ENCODE results near the gene SLC22A14. TPM values are rescaled to one million over a fixed set of nuclear protein-coding genes. Genes with fewer than 3 reads are reported as not detected.

Gene SLC22A14
- total RNA-seq, 1 experiment from 2014 or later = not detected

DNA sequence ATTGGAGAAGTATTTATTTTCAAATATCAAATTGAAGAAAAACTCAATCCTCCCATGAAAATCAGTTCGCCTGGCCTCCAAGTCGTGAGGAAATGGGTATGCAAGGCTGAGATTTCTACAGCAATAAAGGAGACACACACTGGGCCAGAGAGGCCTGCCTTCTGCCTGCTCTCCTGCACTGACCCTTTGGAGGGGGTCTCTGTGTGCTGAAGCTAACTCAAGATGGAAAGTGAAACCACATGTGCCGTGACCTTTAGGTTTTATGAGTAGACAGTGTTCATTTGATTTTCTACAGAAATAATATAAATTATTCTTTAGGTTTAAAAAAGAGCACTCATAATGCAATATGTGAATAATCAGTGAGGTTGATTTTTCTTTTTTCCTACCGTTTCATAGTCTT, 28.4 kb upstream of the SLC22A14 start:
- no peak overlapping the region for H3K4me3 Mint-ChIP-seq
- no peak overlapping the region for H2BK12ac ChIP-seq (ENCODE audit: insufficient read length, low read depth, low read length)
- H3K79me1 ChIP-seq (ENCODE audit: insufficient read depth, low read depth, low read length, poor library complexity, severe bottlenecking) = no peaks in the 10 kb centered on the region
- no peak overlapping the region for H2AFZ ChIP-seq (ENCODE audit: low read length)
- no peaks in the 10 kb centered on the region for H3K79me2 ChIP-seq (ENCODE audit: insufficient read depth, low read length)
- no peaks in the 10 kb centered on the region for H3K9me3 ChIP-seq (ENCODE audit: control insufficient read depth, low read depth, low read length)
- H3K27ac ChIP-seq (ENCODE audit: insufficient read length, low read depth, low read length) = no peak overlapping the region
- no peak overlapping the region for H2BK15ac ChIP-seq (ENCODE audit: low read depth, low read length)
- no peak overlapping the region for H3K14ac ChIP-seq (ENCODE audit: insufficient read depth, low read length)
- no peak overlapping the region for H3T11ph ChIP-seq (ENCODE audit: low read length)
- H3K4me2 ChIP-seq (ENCODE audit: insufficient read depth, insufficient read length, low read length) = no peak overlapping the region
- no peak overlapping the region for H3K4ac ChIP-seq (ENCODE audit: low read depth, low read length)
- H3K23ac ChIP-seq (ENCODE audit: insufficient read length, low read depth, low read length) = no peak overlapping the region
- H3K56ac ChIP-seq (ENCODE audit: insufficient read length, low read depth, low read length) = no peak overlapping the region
- H3K9me3 Mint-ChIP-seq = no peaks in the 10 kb centered on the region
- H3K4me1 ChIP-seq (ENCODE audit: insufficient read depth, low read length) = no peaks in the 10 kb centered on the region
- H4K5ac ChIP-seq (ENCODE audit: insufficient read length, low read depth, low read length) = no peak overlapping the region
- no peak overlapping the region for H4K91ac ChIP-seq (ENCODE audit: insufficient read length, low read depth, low read length)
- TF ChIP-seq, protein P1, sequence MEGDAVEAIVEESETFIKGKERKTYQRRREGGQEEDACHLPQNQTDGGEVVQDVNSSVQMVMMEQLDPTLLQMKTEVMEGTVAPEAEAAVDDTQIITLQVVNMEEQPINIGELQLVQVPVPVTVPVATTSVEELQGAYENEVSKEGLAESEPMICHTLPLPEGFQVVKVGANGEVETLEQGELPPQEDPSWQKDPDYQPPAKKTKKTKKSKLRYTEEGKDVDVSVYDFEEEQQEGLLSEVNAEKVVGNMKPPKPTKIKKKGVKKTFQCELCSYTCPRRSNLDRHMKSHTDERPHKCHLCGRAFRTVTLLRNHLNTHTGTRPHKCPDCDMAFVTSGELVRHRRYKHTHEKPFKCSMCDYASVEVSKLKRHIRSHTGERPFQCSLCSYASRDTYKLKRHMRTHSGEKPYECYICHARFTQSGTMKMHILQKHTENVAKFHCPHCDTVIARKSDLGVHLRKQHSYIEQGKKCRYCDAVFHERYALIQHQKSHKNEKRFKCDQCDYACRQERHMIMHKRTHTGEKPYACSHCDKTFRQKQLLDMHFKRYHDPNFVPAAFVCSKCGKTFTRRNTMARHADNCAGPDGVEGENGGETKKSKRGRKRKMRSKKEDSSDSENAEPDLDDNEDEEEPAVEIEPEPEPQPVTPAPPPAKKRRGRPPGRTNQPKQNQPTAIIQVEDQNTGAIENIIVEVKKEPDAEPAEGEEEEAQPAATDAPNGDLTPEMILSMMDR (conservative IDR thresholded peaks at IDR 0.05) = no peak
- H2BK5ac ChIP-seq (ENCODE audit: insufficient read length, low read length) = no peak overlapping the region
- H4K8ac ChIP-seq (replicated peaks; ENCODE audit: insufficient read length, low read depth, low read length) = no peak overlapping the region
- H3K23me2 ChIP-seq (ENCODE audit: insufficient read length, low read depth, low read length, poor library complexity, severe bottlenecking) = no peaks in the 10 kb centered on the region
- H2BK120ac ChIP-seq (ENCODE audit: low read depth, low read length, poor library complexity, severe bottlenecking) = no peak overlapping the region
- H4K20me1 ChIP-seq (ENCODE audit: control insufficient read depth, insufficient read depth, insufficient read length) = no peaks in the 10 kb centered on the region
- no peak for DNase-seq
- no peak overlapping the region for H3K9ac ChIP-seq (ENCODE audit: extremely low read depth, insufficient read length, low read length)
- H3K27ac Mint-ChIP-seq = no peak overlapping the region
- no peaks in the 10 kb centered on the region for H3K27me3 ChIP-seq (ENCODE audit: insufficient read depth, low read length)
- no CpG with 5 or more reads among the region's 4 CpGs for WGBS (ENCODE audit: extremely low coverage, insufficient read length, low lambda C conversion rate)
- no peak overlapping the region for H2BK20ac ChIP-seq (ENCODE audit: low read depth, low read length, poor library complexity, severe bottlenecking)
- H3K27me3 Mint-ChIP-seq (ENCODE audit: low read depth) = no peaks in the 10 kb centered on the region
- H3K18ac ChIP-seq (ENCODE audit: insufficient read length, low read depth, low read length) = no peak overlapping the region
- no peaks in the 10 kb centered on the region for H3K4me1 Mint-ChIP-seq
- no peak overlapping the region for H2AK5ac ChIP-seq (ENCODE audit: insufficient read length, low read length)
- H3K36me3 Mint-ChIP-seq (ENCODE audit: insufficient read depth in 1 of 3, low read depth in 3 of 3) = peaks cover 15 to 51% (median 40%) of the 10 kb centered on the region in 3 experiments; a peak in 6 of 7 replicates

Measured in H9 (cell line).